ENCODE data around the gene PITPNM2.

The PITPNM2 gene

GRCh38 chr12:123150744-123151456, at the start of gene PITPNM2:
Gene PITPNM2, minus strand, starts transcription at chr12:123151090. Its CDS starts 116,500 bp downstream, at chr12:123034590.
- peak; percentile 49 for DNase-seq

- no peak for DNase-seq
Observed at GRCh38 chr12:123200414-123200813, 49.5 kb upstream of the PITPNM2 start.

- no peak for DNase-seq
Observed at GRCh38 chr12:123199936-123200335, 49.0 kb upstream of the PITPNM2 start.

GRCh38 chr12:123187637-123188036, 36.7 kb upstream of the PITPNM2 start:
- no peak for DNase-seq

DNA sequence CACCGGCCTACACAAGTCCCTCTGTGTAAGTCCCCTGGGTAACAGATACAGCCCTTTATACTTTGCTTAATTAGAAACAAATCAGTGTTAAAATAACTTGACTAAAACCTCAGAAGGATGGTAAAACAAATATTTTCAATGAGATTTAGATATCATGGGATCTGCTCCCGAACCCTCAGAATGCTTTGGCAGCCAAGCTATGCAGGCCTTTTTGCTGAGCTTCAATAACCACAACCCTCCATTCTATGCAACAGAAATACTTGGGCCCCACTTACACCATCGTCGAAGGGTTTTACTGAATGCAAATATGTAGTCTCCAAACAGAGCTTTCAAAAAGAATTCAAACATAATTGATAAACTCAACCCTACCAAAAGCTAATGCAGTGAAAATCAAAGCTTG, 29.3 kb upstream of the PITPNM2 start:
- no peak for DNase-seq

DNA sequence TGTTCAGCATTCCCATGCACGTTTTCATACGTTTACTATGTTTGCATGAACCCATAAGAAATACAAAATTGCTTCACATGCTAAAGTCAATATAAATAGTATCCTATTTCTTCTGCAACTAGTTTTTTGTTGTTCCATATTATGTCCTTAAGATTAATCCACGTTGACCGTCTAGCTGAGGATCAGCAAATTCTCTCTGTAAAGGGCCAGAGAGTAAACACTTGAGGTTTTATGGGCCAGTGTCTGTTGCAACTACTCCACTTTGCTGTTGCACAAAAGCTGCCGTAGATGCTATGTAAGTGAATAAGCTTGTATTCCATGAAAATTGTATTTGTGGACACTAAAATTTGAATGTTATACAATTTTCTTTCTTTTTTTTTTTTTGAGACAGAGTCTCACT, 21.1 kb upstream of the PITPNM2 start:
- no peak for DNase-seq

- DNase-seq, result no peak
Observed at GRCh38 chr12:123167329-123167728, 16.4 kb upstream of the PITPNM2 start.

DNA sequence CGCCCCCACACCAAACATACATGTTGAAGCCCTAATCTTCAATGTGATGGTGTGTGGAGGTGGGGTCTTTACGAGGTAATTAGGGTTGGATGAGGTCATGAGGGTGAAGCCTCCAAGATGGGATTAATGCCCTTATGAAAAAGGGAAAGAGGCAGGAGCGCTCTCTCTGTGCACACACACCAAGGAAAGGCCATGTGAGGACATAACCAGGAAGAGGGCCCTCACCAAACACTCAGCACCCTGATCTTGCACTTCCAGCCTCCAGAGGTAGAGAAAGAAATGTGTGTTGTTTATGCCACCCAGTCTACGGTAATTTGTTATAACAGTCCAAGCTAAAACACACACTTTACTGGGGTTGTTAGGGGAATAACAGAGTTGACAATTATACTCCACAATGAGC, 14.6 kb upstream of the PITPNM2 start:
- no peak for DNase-seq

- no peak for DNase-seq
Observed at GRCh38 chr12:123164710-123165261, 13.9 kb upstream of the PITPNM2 start.

DNA sequence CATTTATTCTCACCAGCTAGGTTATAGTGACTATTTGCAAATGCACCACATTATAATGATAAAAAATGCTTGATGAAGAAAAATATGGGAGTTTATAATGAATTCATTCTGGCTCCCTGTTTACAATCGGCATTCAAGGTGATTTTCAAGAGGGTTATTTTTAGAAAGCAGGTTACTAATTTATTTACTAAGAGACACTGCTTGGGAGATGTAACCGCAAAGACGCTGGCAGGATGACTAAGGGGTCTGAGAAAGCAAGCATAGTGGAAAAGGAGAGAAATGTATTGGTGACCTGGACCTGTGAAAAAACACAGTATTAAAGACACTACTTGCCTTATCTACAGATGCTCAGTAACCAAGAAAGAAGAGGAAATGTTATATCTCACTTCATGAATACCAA, 13.3 kb upstream of the PITPNM2 start:
- DNase-seq, result no peak

DNA sequence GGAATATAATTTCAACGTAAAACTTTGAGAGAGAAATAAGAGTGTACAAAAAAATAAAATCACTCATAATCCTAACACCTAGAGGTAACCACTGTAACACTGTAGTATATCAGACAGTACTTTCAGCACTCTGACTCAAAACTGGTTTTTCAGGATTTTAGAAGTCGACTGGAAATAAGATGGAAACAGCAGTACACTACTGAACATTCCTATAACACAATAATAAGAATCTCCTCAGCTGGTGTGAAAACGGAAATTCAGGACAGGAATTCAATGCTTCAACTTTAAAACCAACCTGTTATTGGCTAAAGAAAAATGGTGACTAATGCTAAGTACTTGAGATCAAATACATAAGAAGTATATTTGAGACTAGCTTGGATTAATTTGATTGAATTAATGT, 12.3 kb upstream of the PITPNM2 start:
- DNase-seq, result no peak

DNA sequence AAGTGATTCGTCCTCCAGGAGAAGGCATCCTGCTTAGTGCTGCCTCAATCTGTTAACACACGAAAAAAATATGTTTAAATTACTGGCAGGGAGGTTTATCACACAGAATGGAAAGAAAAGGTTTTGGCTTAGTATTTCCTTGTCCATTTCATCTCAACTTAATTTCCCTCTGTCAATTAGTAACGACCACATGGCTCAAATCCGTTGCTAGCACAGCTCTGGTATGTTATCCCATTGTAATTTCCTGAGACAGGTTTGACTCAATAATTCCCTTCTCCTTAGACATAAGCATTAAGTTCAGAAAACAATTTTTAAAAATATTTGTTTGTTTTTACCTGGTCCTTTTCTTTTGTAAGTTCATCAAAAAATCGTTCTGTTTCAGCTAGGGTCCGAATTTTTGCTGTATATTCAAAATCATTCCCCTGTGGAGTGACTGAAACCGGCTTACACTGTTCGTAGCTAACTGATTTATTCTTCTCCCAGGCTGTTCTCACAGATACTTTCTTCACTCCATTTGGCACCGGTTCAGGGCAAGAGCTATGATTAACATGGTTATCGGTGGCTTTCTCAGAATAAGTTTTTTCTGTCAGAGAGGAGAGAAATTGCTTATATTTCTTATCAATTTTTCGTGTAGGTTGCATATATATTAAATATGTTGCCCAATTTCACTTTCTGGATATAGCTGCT, 10.1 kb upstream of the PITPNM2 start:
- DNase-seq, result no peak

DNA sequence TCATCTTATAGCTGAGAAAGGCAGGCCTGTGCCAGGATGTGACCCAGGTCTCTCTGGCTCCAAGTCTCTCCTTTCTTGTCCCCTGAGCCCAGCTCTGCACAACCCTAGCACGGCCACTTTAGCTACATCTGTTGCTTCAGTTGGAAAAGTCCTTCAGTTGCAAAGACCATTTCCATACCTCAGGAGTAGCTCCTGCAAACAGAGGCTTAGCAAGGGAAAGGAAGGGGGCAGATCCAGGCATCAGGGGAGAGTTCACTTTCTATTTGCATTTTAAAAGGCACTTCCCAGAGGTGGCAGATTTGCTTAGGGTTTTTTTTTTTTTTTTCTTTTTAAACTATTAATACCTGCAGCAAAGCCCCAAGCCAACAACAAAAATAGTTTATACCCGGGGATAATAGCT, 3.0 kb upstream of the PITPNM2 start:
- DNase-seq, result no peak

- DNase-seq, result no peak
Observed at GRCh38 chr12:123152833-123153232, 1.9 kb upstream of the PITPNM2 start.

DNA sequence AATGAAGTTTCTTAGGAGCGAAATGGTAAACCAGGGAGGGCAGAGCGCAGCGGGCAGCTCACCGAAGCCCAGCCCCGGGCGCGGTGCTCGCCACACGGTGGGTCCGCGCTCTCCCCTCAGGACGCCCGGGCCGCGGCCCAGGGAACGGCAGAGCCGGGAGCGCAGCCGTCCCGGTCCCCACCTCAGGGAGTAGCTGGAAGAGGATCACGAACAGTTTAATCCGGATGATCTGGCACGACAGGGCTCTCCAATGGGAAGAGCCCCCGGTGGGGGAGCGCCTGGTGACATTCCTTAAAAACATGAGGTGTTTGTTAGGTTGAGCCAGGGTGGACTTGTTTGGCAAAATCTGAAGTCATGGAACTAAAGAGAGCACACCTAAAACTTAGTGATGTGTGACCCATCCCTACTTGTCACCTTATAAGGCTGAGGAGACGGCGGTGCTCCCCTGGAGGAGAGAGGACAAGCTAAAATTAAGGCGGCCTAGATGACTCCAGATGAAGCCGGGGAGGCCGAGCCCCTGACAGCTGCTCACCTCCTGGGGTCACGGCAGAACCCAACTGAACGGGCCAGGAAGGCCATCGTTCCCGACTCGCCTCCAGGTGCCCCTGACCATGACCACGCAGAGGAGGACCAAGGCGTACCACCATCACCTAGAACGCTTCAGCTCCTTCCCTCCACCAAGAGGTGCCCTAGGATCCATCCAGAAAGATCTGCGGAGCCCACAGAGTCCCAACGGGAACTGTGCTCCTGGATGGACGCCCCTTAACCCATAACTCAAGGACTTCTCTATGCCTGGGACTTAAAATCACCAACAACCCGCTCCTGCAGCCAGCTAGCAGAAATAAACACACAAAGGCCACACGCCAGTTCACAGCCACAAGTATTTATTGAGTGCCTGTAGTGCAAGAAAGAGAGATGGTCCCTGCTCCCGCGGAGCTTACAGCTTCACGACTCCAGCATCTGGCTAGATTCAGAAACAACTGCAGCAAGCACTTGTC, 866 bp upstream of the PITPNM2 start:
- DNase-seq, result no peak

GRCh38 chr12:123150275-123150743, 581 bp downstream of the PITPNM2 start:
- DNase-seq, result peak; percentile 4

DNA sequence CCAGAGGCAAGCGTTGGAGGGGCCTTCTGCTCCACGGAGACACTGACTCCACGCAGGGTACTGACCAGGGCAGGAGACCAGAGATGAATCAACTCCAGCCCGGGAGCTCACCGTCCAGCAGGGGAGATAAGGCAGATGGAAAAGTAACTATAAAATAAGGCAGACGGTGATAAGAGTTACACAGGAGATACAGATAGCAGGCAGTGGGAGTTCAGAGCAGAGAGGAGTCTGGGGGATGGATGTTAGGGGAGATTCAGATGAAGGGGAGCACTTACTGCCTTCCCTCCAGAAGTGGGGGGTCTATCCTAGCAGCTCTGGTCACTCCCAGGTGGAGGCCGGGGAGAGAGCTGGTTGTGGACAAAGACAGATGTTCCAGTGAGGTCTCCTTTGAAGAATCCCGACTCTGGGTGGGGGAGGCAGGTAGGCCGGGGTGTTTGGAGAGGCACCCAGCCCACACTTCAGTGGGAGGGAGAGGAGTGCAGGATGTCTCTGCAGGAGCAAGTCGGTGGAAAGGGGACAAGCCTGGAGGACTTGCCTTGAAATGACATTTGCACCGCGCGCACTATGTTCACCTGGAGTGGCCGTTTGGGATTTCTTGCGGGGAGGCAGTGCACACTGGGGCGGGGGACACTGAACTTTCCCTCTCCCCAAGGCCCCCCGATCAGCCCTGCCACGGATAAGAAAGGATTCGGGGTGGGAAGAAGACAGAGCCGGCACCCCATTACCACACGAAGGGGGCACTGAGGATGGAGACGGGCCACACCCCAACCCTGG, 1.2 kb downstream of the PITPNM2 start:
- DNase-seq, result no peak

DNA sequence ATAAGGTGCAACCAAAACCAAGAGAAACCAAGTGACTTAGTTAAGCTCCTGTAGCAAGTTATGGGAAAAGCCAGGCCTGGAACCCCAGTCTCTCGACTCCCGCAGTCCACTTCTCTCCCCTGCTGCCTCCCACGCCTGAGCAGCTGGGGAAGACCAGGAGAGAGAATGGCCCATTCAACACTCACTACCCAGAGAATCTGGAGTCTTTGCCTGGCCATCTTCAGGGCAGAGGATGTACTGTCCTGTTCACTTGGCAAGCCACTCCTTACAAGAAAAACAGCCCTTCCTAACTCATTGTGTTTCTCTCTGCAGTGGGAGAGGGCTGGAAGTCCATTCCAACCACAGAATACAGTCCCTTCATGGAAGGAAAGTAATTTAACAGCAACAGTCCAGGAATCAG, 1.8 kb downstream of the PITPNM2 start:
- DNase-seq, result no peak

DNA sequence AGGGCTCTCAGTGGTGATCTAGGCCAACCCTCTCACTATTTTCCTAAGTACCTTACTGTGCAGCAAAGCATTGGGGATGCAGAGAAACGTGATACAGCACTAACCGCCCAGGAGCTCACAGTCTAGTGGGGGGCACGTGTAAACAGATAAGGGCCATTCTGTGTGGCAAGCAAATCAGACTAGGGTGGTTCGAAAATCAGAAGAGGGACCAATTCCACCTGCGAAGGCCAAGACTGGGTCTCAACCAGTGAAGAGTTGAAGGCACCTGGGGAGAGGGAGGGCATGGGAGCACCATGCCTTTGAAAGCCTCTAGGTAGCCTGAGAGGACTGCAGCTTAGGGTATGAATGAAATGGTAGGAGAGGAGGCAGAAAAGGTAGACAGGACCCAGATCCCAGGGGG, 2.2 kb downstream of the PITPNM2 start:
- DNase-seq, result no peak

DNA sequence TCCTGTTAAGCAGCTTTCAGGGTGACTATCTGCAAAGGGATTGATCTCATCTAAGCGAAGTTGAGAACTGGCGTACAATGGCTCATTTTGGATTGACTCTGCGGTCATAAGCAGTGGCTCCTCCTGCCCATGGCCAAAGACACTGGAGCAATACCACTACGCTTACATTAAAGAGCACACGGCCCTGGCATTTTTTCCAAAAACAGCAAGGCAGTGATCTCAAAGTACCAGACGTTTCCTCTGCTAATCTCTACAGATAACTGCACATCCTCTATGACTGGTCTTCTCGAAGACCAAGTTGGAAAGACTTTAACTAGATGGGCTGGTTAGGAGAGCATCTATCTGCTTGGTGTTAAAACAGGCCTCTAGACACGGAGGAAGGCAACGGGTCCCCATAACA, 2.7 kb downstream of the PITPNM2 start:
- no peak for DNase-seq

DNA sequence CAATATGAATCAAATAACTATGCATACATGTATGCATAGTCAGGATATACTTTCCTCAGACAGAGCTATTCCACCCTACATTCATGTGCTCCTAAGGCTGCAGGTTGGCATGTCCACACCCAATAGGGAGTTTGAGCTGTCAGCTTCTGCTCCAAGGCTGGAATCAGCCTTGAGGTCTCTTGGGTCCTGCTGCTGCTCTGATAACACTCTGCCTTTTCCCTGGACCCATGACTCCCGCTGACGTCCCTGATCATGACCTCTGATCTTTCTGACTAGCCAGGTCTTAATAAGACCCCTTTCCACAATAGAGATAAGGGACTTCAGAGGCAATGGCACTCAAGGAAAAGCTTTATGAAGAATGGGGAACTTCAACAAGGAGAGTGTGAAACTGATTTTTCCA, 5.7 kb downstream of the PITPNM2 start:
- no peak for DNase-seq
